22Rv1 (cell line): ENCODE measurements around the gene PNPT1.

Experiments
- CTCF ChIP-seq: fragments of 450-650 bp; IDR thresholded peaks from 2 replicates; pipeline ENCODE4 v1.5.1; 2017; ENCODE audit warnings: mild to moderate bottlenecking
- ZFX ChIP-seq: fragments of 450-650 bp; IDR thresholded peaks from 2 replicates; pipeline ENCODE4 v1.6.1; 2017; ENCODE audit warnings: antibody characterized with exemption, borderline replicate concordance

- TF ChIP-seq CTCF, result no peak
- no peak for TF ChIP-seq ZFX
These were observed 83.6 kb downstream of the PNPT1 start for GRCh38 chr2:55609938-55610578.
